ENCODE measurements around the gene ZBTB26. TPM values are rescaled to one million over a fixed set of nuclear protein-coding genes. Genes with fewer than 3 reads are reported as not detected.
A peak's percentile ranks its signal among the peaks of the same experiment; 100 is the strongest.

The ZBTB26 gene
- total RNA-seq, 1 donor from 2014 or later = 7.2 TPM

DNA sequence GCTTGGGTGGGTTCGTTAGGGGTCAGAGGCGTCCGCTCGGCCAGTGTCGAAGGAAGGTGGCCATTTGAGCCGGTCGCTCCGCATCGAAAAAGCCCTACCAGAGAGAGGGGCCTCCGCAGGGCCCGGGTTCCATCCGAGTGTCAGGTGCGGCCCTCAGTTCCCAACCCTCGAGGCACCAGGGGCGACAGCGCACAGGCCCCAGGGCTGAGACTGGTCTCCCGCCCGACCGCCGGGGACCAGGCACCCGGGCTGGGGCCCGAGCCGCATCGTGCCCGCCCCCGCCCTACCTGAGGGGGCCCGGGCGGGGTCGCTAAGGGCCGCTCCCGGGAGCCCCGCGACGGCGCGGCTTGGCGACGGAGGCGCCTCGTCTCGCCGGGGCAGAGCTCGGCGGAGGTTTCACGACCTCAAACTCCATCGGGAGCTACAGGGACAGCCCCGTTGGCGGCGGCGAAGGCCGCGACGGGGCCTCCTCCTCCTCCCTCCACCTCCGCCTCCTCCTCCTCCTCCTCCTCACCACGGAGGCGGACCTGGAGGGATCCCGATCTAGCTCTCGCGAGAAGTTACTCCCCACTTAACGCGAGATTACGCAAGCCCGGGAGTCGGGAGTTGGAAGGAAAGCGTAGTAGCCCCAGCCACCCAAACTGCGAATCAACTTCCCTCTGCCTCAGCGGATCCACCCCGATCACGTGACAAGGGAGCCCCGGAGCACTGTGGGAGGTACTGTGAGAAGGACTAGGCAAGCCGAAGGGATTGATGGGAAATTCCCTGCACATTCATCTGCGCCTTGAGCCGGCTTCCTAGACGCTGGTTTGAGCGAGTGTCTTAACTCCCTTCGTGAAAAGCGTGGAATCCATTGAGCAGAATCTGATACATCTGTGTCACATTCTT is 26.2 kb downstream of the ZBTB26 start, which contains the start of gene RC3H2:
Gene RC3H2 (minus strand): TSS at position 537 of the 888 bp plus-strand sequence. CDS start 7,850 bp downstream, outside the sequence.
- peaks cover 18% of the 10 kb centered on the region for H3K36me3 ChIP-seq
- H3K27ac ChIP-seq = peak within 1 kb of the TSS; percentile 95
- no peaks in the 10 kb centered on the region for H3K27me3 ChIP-seq (ENCODE audit: low read depth)
- H3K4me3 ChIP-seq = peak within 1 kb of the TSS; percentile 93
- ATAC-seq = peak; percentile 98 to 99
- peaks cover 42% of the 10 kb centered on the region for H3K4me1 ChIP-seq
- intact Hi-C loops (cut with DNase I) = no loop called here
- no peaks in the 10 kb centered on the region for H3K9me3 ChIP-seq
- TF ChIP-seq, protein P1, sequence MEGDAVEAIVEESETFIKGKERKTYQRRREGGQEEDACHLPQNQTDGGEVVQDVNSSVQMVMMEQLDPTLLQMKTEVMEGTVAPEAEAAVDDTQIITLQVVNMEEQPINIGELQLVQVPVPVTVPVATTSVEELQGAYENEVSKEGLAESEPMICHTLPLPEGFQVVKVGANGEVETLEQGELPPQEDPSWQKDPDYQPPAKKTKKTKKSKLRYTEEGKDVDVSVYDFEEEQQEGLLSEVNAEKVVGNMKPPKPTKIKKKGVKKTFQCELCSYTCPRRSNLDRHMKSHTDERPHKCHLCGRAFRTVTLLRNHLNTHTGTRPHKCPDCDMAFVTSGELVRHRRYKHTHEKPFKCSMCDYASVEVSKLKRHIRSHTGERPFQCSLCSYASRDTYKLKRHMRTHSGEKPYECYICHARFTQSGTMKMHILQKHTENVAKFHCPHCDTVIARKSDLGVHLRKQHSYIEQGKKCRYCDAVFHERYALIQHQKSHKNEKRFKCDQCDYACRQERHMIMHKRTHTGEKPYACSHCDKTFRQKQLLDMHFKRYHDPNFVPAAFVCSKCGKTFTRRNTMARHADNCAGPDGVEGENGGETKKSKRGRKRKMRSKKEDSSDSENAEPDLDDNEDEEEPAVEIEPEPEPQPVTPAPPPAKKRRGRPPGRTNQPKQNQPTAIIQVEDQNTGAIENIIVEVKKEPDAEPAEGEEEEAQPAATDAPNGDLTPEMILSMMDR (IDR thresholded peaks at IDR 0.05) = no peak
- DNase-seq = peak; percentile 98

DNA sequence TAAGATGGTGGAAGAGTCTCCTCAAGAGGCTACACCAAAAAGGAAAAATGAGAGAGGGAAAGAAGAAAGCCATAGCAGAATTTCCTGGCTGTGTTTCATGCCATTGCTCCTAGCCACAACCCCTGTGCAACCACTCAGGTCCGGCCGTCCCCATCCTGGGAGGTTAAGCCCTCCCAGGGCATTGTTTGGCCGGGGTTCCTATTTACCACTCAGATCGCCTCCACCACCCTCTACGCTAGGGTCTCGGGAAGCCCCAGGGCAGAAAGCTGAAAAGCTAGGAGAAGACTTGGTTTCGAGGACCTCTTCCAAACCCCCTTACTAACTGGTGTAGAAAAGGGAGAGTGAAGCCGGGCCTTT is 26.9 kb downstream of the ZBTB26 start:
- Histone ChIP-seq H3K4me1 (peaks cover 48% of the 10 kb centered on the region), H3K9me3 (no peaks in the 10 kb centered on the region), H3K27ac (peak overlapping the region; percentile 95), H3K4me3 (peak overlapping the region; percentile 93), H3K36me3 (peaks cover 12% of the 10 kb centered on the region), H3K27me3 (ENCODE audit: low read depth) (no peaks in the 10 kb centered on the region)
- intact Hi-C loops (cut with DNase I) = no loop called here
- DNase-seq (peak; percentile 55), ATAC-seq (peak; percentile 59 to 65)
- TF ChIP-seq, protein P1 (IDR thresholded peaks at IDR 0.05) = no peak

DNA sequence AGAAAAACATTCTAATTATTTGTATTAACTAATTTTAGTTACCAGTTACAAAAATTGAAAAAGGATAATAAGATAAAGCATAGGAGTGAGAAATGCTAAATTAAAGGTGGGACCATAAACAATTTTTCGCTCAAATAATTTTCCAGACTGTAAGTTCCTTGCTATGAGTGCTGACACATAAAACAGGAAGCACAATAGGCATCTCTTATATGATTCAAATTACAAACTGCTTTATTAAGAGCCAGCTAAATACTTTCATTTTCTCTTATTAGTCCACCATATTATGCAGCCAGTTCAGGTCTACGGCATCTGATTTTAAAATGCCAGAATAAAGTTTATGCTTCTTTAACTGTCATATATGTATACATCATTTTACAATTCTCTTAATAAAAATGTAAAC is 30.5 kb downstream of the ZBTB26 start:
- no peak for DNase-seq
- Histone ChIP-seq H3K9me3 (no peaks in the 10 kb centered on the region), H3K27ac (peak overlapping the region; percentile 2), H3K27me3 (ENCODE audit: low read depth) (no peaks in the 10 kb centered on the region), H3K4me3 (no peak overlapping the region), H3K4me1 (peaks cover 53% of the 10 kb centered on the region), H3K36me3 (peaks cover 11% of the 10 kb centered on the region)
- intact Hi-C loops (cut with DNase I) = no loop called here
- no peak for ATAC-seq
- TF ChIP-seq, protein P1 (IDR thresholded peaks at IDR 0.05) = no peak

DNA sequence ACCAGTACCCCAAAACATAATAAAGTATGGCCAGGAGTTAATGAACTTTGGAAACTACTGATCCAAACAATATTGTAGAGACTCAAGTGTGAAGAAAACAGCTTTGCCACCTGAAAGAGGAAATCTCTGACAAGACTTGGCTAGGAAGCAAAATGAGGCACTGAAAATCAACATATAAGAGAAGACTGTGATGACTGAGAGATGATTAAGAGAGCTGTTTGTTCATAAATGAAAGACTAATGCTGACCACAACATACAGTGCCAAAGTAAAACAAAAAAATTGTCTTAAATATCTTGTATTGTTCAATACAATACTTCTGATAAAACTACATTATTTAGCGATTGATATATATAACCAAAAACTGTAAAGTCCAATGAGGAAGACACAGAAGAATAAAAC is 33.3 kb downstream of the ZBTB26 start:
- TF ChIP-seq, protein P1 (IDR thresholded peaks at IDR 0.05) = no peak
- H3K4me3 ChIP-seq = no peak overlapping the region
- no peaks in the 10 kb centered on the region for H3K9me3 ChIP-seq
- no peak for DNase-seq
- H3K36me3 ChIP-seq = peaks cover 39% of the 10 kb centered on the region
- H3K27me3 ChIP-seq (ENCODE audit: low read depth) = no peaks in the 10 kb centered on the region
- no peak for ATAC-seq
- peaks cover 39% of the 10 kb centered on the region for H3K4me1 ChIP-seq
- H3K27ac ChIP-seq = no peak overlapping the region
- intact Hi-C loops (cut with DNase I) = no loop called here

DNA sequence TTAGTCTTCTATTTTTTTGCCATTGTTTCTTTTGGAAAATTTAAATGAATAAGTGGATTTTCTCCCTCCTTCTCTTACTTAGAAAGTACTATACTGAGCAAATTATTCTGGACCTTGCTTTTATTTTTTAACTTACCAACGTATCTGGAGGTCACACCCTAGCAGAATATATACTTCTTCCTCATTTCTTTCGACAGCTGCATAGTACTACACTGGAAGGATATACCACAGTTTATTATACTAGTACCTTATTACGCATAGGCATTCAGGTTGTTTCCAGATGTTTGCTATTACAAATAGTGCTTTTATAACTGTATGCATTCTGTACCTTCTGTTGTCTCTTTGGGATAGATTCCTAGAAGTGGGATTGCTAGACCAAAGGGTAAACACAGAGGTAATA is 42.8 kb downstream of the ZBTB26 start:
- no peaks in the 10 kb centered on the region for H3K27me3 ChIP-seq (ENCODE audit: low read depth)
- DNase-seq = no peak
- H3K27ac ChIP-seq = no peak overlapping the region
- no peak for ATAC-seq
- TF ChIP-seq, protein P1 (IDR thresholded peaks at IDR 0.05) = no peak
- no peaks in the 10 kb centered on the region for H3K9me3 ChIP-seq
- no peaks in the 10 kb centered on the region for H3K4me1 ChIP-seq
- intact Hi-C loops (cut with DNase I) = no loop called here
- H3K4me3 ChIP-seq = no peak overlapping the region
- peaks cover 92% of the 10 kb centered on the region for H3K36me3 ChIP-seq

All from lower lobe of right lung (tissue), 2 donors.